ENCODE data around the gene PHKG2.

Gene PHKG2

DNA sequence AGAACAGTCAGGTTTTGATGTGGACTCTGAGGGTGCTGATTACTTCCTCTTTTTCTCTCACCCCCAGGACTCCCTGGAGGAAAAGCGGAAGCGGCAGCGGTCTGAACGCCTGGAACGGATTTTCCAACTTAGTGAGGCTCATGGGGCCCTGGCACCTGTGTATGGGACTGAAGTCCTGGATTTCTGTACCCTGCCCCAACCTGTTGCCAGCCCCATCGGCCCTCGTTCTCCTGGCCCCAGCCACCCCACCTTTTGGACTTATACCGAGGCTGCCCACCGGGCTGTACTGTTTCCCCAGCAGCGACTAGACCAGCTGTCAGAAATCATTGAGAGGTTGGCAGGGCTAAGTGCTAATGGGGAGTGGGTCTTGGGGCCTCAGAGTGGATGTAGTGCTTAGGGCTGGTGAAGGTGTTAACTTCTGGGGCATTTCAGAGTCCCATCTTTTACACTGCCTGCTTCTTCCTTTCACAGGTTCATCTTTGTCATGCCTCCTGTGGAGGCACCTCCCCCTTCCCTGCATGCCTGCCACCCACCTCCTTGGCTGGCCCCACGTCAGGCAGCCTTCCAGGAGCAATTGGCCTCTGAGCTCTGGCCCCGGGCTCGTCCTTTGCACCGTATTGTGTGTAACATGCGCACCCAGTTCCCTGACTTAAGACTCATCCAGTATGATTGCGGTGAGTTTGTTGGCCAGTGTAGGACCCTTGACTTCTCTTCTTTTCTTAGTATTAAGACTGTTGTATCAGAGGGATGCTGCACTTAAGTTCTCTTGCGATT is 19.1 kb upstream of the PHKG2 start:
- DNase-seq: no peak

DNA sequence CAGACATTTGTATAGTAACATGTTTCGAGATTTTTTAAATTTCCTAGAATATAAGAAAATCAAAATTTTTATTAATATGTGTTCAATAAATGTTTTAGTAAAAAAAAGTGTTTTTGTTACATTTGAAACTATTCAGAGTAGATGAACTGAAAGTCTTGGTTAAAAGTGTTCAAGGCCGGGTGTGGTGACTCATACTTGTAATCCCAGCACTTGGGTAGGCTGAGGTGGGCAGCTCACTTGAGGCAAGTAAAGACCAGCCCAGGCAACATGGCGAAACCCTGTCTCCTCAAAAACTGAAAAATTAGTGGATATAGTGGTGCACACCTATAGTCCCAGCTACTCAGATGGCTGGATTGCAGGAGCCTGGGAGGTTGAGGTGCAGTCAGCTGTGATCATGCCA is 16.8 kb upstream of the PHKG2 start:
- DNase-seq: no peak

DNA sequence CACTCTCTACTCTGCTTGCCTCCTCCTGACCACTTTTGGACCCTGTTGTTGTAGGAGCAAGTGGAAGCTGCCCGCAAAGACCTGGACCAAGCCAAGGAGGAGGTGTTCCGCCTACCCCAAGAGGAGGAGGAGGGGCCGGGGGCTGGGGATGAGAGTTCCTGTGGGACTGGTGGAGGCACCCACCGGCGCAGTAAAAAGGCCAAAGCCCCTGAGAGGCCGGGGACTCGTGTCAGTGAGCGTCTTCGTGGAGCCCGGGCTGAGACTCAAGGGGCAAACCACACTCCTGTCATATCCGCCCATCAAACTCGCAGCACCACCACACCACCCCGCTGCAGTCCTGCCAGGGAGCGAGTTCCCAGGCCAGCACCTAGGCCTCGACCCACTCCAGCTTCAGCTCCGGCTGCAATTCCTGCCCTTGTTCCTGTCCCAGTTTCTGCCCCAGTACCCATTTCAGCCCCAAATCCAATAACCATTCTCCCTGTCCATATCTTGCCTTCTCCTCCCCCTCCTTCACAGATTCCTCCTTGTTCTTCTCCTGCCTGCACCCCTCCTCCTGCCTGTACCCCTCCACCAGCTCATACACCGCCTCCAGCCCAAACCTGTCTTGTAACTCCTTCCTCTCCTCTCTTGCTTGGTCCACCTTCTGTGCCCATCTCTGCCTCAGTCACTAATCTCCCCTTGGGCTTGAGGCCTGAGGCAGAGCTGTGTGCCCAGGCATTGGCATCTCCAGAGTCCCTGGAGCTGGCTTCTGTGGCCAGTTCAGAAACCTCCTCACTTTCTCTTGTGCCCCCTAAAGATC is 11.0 kb upstream of the PHKG2 start:
- no peak for DNase-seq

DNA sequence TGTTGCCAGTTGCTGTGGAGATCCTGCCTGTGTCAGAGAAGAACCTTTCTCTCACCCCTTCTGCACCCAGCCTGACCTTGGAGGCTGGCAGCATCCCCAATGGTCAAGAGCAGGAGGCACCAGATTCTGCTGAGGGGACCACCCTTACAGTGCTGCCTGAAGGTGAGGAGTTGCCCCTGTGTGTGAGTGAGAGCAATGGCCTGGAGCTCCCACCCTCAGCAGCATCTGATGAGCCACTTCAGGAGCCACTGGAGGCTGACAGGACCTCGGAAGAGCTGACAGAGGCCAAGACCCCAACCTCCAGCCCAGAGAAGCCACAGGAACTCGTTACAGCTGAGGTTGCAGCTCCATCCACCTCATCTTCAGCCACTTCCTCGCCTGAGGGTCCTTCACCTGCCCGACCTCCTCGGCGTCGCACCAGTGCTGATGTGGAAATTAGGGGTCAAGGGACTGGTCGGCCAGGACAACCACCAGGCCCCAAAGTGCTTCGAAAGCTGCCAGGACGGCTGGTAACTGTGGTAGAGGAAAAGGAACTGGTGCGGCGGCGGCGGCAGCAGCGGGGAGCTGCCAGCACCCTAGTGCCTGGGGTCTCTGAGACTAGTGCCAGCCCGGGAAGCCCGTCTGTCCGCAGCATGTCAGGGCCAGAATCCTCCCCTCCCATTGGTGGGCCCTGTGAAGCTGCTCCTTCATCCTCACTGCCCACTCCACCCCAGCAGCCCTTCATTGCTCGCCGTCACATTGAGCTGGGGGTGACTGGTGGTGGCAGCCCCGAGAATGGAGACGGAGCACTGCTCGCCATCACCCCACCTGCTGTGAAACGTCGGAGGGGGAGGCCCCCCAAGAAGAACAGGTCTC is 10.2 kb upstream of the PHKG2 start:
- DNase-seq: no peak

DNA sequence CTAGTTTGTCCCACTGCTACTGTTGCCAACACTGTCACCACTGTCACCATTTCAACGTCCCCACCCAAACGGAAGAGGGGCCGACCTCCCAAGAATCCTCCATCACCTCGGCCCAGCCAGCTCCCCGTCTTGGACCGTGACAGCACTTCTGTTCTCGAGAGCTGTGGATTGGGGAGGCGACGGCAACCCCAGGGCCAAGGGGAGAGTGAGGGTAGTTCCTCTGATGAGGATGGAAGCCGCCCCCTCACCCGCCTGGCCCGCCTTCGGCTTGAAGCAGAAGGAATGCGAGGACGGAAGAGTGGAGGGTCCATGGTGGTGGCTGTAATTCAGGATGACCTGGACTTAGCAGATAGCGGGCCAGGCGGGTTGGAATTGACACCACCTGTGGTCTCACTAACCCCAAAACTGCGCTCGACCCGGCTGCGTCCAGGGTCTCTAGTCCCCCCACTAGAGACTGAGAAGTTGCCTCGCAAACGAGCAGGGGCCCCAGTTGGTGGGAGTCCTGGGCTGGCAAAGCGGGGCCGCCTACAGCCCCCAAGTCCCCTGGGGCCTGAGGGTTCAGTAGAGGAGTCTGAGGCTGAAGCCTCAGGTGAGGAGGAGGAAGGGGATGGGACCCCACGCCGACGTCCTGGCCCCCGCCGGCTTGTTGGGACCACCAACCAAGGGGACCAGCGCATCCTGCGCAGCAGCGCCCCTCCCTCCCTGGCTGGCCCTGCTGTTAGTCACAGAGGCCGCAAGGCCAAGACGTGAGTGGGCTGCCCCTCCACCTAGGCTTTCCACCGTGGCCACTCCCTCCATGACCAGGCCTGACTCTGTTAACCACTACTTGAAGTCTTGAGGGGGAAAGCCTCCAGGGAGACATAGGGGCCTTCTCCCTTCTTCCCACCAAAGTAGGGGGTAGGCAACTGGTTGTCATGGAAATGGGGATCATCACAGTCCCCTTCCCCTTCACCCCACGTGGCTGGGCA is 9.0 kb upstream of the PHKG2 start:
- DNase-seq: no peak

DNA sequence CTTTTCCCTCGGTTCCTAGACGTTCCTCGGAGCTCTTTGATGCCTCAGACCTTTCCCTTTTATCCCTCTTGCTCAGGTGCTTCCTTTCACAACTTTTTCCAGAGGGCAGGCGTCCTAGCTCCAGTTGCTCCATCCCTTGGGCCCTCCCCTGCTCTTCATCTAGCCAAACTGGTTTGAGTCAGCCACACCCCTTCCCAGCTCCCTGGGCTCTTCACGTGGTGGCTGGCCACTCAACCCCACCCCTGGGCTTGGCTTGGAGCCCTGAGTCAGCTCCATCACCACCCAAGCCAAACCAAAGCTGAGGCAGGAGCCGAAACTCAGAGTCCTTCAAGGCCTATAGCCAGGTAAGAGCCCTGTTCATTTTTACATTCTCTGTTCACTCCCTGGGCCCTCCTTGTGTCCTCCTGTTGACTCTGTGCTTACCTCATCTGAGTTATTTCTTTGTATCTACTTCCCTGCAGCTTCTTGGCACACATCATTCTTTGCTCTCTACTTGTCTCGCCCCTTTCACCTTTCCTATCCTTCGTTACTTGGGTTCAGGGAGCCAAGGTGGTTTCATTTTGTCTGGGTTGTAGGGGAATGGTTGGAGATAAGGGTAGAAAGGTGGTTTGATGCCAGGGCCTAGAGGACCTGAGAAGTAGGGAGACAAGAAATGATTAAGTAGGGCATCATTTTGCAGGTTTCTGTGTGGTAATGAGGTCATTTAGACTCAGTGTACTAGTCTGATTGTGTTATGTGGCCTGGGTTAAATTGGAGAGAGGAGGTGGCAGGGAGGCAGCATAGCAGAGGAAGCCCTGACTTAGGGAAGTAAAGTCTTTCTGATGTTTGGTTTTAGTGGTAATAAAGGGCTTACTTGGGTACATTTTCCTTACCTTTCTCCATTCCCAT is 7.6 kb upstream of the PHKG2 start:
- DNase-seq: no peak

DNA sequence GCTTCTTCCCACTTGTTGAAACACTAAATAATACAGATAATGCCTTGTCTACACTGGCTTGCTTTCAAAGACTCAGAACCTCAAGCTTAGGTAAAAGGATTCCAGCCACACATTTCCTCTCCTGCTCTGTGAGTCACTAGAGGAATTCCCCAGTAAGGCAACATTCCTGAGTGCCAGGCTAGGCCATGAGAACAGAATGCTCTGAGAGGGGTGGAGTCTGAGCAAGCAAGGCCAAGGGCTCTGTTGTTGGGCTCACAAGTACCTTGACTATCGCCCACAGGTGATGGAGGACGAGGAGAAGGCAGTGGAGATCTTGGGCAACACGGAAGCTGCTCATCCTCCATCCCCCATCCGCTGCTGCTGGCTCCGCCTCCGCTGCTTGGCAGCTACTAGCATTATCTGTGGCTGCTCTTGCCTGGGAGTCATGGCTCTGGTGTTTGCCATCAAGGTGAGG is 6.7 kb upstream of the PHKG2 start:
- DNase-seq: no peak

DNA sequence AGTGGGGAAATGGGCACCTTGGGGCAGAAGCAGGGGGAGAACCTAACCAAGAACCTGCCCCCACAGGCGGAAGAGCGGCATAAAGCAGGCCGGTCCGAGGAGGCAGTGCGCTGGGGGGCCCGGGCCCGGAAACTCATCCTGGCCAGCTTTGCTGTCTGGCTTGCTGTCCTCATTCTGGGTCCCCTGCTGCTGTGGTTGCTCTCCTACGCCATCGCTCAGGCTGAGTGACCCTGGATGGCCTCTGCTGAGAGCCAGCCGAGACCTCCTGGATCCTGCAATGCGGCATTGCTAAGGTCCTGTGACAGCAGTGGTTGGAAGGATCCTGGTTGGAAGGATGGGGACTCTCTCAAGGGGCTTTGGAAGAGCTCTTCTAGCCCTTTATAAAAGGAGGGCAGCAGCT is 4.5 kb upstream of the PHKG2 start:
- DNase-seq: no peak

DNA sequence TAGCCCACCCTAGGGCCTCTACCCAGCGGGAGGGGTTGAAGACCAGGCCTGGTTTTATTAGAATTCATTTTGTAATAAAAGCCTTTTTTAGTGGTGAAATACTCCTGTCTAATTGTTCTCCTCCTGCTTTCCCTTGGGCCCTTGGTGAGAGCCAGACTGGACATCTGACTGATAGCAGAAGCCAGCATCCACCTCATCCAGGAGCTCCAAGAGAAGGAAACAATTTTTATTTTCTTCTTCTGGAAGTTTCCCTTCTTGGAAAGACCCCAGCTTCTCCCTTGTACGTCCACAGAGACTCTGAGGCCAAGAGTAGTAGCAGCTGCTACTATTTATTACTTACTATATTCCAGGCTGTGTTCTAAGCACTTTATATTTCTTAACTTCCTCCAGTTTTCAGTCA is 4.0 kb upstream of the PHKG2 start:
- no peak for DNase-seq

DNA sequence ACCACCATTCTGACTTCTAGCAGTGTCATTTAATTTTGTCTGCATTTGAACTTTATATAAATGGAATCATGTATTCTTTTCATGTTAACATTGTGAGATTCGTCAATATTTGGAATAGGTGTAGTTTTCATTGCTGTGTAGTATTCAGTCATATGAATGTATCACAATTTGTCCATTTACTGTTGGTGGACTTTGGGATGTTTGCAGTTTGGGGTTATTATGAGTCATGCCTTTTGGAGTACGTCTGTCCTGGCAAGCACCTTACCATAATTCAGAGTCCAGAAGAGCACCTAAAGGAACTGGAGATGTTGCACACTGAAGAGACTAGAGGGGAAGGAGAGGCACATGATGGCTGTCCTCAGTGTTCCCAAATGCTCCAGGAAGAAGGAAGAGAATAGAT is 3.1 kb upstream of the PHKG2 start:
- DNase-seq: no peak

DNA sequence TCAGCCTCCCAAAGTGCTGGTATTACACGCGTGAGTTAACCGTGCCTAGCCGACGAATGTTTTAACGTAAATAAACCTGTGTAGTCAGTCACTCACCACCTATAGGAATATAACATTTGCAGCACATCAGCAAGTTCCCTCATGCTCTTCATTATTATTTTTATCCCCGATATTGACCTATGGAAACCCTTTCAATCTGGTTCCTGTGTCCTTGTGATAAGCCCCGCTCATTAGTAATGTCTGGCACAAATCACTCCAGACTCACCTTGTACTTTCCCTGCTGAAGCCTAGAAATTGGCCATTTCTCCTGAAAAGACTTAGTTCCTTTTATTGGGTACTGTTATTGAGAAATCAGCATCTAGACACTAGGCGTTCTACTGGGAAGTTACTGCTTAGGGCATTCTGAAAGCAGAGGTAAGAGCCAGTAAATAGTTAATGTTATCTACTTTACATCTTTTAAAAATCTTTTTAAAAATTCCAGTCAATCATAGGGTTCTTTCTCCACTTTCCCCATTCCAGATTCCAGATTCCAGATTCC is 1.5 kb upstream of the PHKG2 start:
- DNase-seq: no peak

DNA sequence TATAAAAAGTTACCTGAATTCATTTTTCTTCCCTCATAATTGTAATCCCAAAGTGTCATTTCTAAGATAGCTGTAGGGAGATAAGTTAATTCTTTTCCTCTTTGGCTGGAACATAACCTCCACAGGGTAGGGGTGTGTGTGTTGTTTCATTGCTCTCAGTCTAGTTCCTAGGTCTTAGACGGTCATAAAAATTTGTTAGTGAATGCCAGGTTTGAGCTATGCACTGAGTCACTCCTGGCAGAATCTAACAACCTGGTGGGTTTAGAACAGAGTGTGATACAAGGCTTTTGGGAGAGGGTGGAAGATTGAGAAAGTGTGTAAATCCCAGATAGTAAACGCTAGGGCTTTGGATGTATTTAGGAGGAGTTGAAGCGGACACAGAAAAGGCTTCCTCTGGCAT is 894 bp upstream of the PHKG2 start:
- DNase-seq: no peak

DNA sequence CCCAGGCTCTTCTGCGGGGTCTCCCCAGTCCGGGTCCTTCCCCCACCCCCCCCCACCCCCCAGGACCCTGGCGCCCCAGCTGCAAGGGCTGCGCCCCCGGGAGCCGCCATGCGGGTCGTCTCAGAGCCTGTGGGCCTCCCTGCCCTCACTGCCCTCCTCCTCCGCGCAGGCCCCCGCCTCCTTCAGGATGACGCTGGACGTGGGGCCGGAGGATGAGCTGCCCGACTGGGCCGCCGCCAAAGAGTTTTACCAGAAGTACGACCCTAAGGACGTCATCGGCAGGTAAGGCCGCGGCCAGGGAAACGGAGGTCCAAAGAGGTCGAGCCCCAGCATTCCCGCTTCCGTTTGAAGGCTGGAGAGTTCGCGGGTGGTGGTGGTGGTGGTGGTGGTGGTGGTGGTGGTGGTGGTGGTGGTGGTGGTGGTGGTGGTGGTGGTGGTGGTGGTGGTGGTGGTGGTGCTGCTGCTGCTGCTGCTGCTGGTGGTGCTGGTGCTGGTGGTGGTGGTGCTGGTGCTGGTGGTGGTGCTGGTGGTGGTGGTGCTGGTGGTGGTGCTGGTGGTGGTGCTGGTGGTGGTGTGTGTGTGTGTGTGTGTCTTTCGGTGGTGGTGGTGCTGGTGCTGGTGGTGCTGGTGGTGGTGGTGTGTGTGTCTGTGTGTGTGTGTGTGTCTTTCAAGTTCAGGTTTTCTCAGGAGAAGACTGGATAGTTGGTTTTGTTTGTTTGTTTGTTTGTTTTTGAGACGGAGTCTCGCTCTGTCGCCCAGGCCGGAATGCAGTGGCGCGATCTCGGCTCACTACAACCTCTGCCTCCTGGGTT is 615 bp downstream of the PHKG2 start:
- peak in 2 of 5 donors; percentile 16 to 23 for DNase-seq

DNA sequence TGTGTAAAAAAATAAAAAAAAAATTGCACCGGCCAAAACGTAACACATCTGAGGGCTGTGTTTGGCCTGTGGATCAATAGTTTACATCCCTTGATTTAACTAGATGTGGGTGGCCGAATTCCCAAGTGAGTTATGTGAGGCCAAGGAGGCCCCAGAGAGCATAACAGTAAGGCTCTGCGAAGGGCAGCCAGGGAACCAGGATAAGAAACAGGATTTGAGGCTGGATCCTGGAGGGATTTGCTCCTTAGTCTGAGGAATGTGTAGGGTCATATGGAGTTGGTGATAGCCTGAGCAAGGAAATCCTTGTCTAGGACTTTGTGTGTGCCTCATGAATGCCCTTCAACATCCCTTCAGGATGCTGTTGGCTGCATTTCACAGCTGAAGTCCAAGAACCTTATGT is 2.0 kb downstream of the PHKG2 start:
- no peak for DNase-seq

DNA sequence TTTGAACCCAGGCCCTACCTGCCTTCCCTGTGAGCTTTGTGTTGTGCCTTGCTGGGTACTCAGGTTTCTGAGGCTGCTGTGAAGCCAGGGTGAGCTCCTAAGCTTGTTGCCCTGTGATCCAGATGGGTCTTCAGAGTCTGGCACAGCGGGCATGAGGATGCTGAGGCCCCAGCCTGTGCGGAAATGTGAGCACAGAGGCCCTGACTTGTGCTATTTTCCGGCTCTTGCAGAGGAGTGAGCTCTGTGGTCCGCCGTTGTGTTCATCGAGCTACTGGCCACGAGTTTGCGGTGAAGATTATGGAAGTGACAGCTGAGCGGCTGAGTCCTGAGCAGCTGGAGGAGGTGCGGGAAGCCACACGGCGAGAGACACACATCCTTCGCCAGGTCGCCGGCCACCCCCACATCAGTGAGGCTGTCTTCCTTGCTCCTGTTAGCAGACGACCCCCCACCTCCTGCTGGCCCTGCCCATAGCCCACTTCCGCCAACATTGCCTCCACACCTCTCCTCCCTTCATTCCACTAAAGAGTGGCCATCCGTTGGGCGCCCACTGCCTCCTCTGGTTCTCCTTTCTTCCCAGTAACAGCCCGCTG is 2.7 kb downstream of the PHKG2 start:
- no peak for DNase-seq

DNA sequence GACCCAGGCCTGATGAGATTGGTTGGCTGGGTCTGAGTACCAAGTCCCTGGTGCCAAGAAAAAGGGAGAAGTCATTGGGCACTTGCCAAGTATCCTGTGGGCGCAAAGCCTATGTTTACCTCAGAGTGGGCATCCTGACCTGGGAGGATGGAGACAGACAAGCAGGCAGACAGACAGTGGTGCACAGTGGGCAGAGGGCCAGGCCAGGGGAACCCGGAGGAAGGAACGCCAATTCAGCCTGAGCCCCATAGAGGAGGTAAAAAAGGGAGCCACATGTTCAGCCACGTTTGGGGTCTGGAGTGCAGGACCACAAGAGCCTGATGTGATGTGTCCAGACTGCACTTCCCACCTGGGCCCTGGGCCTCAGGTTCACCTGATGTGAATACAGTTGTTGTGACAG is 5.4 kb downstream of the PHKG2 start:
- DNase-seq: no peak

DNA sequence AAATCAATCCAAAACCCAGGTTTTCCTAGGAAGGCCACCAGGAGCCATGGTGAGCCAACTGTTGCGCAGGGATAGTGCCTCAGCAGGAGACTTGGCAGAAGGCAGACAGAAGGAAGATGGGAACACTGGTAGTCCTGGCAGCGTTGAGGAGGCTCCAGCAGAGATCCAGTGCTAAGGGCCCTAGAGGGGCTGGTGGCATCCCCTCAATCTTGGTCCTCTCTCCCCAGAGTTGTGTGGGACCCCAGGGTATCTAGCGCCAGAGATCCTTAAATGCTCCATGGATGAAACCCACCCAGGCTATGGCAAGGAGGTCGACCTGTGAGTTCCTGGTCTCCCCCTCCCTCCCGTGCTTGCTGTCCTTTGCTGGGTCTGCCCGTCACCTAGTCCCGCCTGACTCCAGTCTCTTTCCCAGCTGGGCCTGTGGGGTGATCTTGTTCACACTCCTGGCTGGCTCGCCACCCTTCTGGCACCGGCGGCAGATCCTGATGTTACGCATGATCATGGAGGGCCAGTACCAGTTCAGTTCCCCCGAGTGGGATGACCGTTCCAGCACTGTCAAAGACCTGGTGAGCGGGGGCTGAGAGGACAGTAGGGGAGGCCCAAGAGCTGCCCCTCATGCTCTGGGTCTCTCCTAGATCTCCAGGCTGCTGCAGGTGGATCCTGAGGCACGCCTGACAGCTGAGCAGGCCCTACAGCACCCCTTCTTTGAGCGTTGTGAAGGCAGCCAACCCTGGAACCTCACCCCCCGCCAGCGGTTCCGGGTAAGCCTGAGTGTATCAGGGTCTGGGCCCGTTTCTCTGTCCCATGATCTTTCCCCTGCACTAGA is 7.9 kb downstream of the PHKG2 start:
- DNase-seq: no peak

DNA sequence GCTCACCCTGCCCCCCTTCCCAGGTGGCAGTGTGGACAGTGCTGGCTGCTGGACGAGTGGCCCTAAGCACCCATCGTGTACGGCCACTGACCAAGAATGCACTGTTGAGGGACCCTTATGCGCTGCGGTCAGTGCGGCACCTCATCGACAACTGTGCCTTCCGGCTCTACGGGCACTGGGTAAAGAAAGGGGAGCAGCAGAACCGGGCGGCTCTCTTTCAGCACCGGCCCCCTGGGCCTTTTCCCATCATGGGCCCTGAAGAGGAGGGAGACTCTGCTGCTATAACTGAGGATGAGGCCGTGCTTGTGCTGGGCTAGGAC is 8.5 kb downstream of the PHKG2 start:
- no peak for DNase-seq

DNA sequence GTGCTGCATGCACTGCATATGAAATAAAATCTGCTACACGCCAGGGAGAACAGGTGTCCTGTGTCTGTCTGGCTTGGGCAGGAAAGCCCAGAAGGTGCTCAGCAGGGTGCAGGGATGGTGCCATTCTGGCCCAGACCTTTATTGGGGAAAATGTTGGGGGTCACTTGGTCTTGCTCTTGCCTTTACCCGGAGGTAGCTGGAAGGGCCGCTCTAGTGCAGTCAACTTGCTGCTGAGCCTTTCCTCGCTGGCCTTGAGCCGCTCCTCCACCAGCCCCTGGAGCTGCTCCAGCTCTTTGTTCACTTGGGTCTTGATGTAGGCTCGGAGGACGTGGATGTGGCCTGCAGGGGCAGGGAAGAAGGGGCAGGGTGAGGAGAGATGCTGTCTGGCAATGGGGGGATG is 9.1 kb downstream of the PHKG2 start:
- no peak for DNase-seq

All from T-helper 1 cell (primary cell).